HEK293 (cell line): ENCODE data around the gene C1QTNF4.

Experiments
- CTCF ChIA-PET: fragments of 350-600 bp; formaldehyde crosslinking; extraction: SDS; loops from one replicate; lab custom pipeline; 2021; ENCODE audit warnings: antibody characterized with exemption; lab: Yijun Ruan, JAX
- POLR2A ChIA-PET: fragments of 300-600 bp; formaldehyde crosslinking; extraction: SDS; loops from one replicate; lab custom pipeline; 2020; ENCODE audit warnings: antibody characterized with exemption, inconsistent platforms; lab: Yijun Ruan, JAX
- H3K27ac ChIP-seq: fragments of 200-500 bp; sonication (Bioruptor generic); 2 replicates; pipeline ENCODE4 v1.5.1; 2014; ENCODE audit warnings: low read depth, low read length, control low read depth, inconsistent platforms; ENCODE audit errors: extremely low read depth
- H3K36me3 ChIP-seq, 2 experiments: fragments of 200-500 bp in 1 of 2; sonication (Bioruptor generic) in 1 of 2; 1 replicate in 1 of 2; 2 replicates in 1 of 2; pipeline ENCODE4 v1.5.1; 2014 to 2017; ENCODE audit warnings: inconsistent platforms in 2 of 2, low read length in 2 of 2; ENCODE audit not compliant: control insufficient read depth in 2 of 2, insufficient read depth in 1 of 2
- H3K4me1 ChIP-seq: fragments of 200-500 bp; sonication (Bioruptor generic); 2 replicates; pipeline ENCODE4 v1.5.1; 2014; ENCODE audit warnings: mild to moderate bottlenecking, low read length, inconsistent platforms; ENCODE audit not compliant: control insufficient read depth, insufficient read depth
- H3K4me3 ChIP-seq: 2 replicates; pipeline ENCODE4 v1.5.1; 2011; ENCODE audit warnings: low read depth, mild to moderate bottlenecking, control low read depth, low read length, moderate library complexity
- H3K9me3 ChIP-seq: fragments of 200-500 bp; sonication (Bioruptor generic); 2 replicates; pipeline ENCODE4 v1.5.1; 2014; ENCODE audit warnings: low read depth, low read length, inconsistent platforms; ENCODE audit not compliant: control insufficient read depth, insufficient read depth
- EGR2 ChIP-seq: fragments of 450-650 bp; formaldehyde crosslinking; IDR thresholded peaks from 2 replicates; pipeline ENCODE4 v1.5.1; 2016; ENCODE audit warnings: low read depth, missing biosample characterization, missing genetic modification characterization
- GLIS1 ChIP-seq: fragments of 450-650 bp; formaldehyde crosslinking; IDR thresholded peaks from 2 replicates; pipeline ENCODE4 v1.5.1; 2016; ENCODE audit warnings: missing biosample characterization, missing genetic modification characterization
- MYNN ChIP-seq: fragments of 450-650 bp; formaldehyde crosslinking; IDR thresholded peaks from 2 replicates; pipeline ENCODE4 v1.5.1; 2016; ENCODE audit warnings: missing biosample characterization, missing genetic modification characterization, borderline replicate concordance
- OVOL3 ChIP-seq: fragments of 450-650 bp; formaldehyde crosslinking; IDR thresholded peaks from 2 replicates; pipeline ENCODE4 v1.5.1; 2016; ENCODE audit warnings: missing biosample characterization, missing genetic modification characterization
- PRDM1 ChIP-seq: fragments of 450-650 bp; formaldehyde crosslinking; IDR thresholded peaks from 2 replicates; pipeline ENCODE4; 2016; ENCODE audit warnings: missing biosample characterization, missing genetic modification characterization
- ZBTB17 ChIP-seq: fragments of 450-650 bp; formaldehyde crosslinking; IDR thresholded peaks from 2 replicates; pipeline ENCODE4 v1.5.1; 2016; ENCODE audit warnings: missing biosample characterization, missing genetic modification characterization
- ZBTB48 ChIP-seq: fragments of 450-650 bp; formaldehyde crosslinking; IDR thresholded peaks from 2 replicates; pipeline ENCODE4 v1.5.1; 2016; ENCODE audit warnings: missing biosample characterization, missing genetic modification characterization
- ZFHX2 ChIP-seq: fragments of 450-650 bp; formaldehyde crosslinking; conservative IDR thresholded peaks from 2 replicates; pipeline ENCODE4 v1.5.1; 2016; ENCODE audit warnings: missing biosample characterization, missing genetic modification characterization
- ZIC2 ChIP-seq: fragments of 450-650 bp; formaldehyde crosslinking; IDR thresholded peaks from 2 replicates; pipeline ENCODE4 v1.5.1; 2016; ENCODE audit warnings: missing biosample characterization, missing genetic modification characterization
- ZNF121 ChIP-seq: fragments of 450-650 bp; formaldehyde crosslinking; IDR thresholded peaks from 2 replicates; pipeline ENCODE4 v1.5.1; 2016; ENCODE audit warnings: missing biosample characterization, missing genetic modification characterization
- ZNF140 ChIP-seq: fragments of 450-650 bp; formaldehyde crosslinking; IDR thresholded peaks from 2 replicates; pipeline ENCODE4 v1.5.1; 2016; ENCODE audit warnings: missing biosample characterization, missing genetic modification characterization
- ZNF174 ChIP-seq: fragments of 450-650 bp; formaldehyde crosslinking; IDR thresholded peaks from 2 replicates; pipeline ENCODE4 v1.5.0; 2017; ENCODE audit warnings: missing biosample characterization, mild to moderate bottlenecking, missing genetic modification characterization
- ZNF654 ChIP-seq: fragments of 450-650 bp; formaldehyde crosslinking; IDR thresholded peaks from 2 replicates; pipeline ENCODE4 v1.5.1; 2016; ENCODE audit warnings: low read depth, missing biosample characterization, missing genetic modification characterization
- ZNF777 ChIP-seq: fragments of 450-650 bp; formaldehyde crosslinking; IDR thresholded peaks from 2 replicates; pipeline ENCODE4 v1.5.1; 2017; ENCODE audit warnings: missing biosample characterization, missing genetic modification characterization, borderline replicate concordance
- ZNF785 ChIP-seq: fragments of 450-650 bp; formaldehyde crosslinking; IDR thresholded peaks from 2 replicates; pipeline ENCODE4 v1.5.1; 2016; ENCODE audit warnings: missing biosample characterization, missing genetic modification characterization
- ZSCAN16 ChIP-seq: fragments of 450-650 bp; formaldehyde crosslinking; IDR thresholded peaks from 2 replicates; pipeline ENCODE4 v1.5.1; 2016; ENCODE audit warnings: missing biosample characterization, missing genetic modification characterization
- TF ChIP-seq, protein P1 (sequence below): fragments of 450-650 bp; formaldehyde crosslinking; IDR thresholded peaks from 2 replicates; pipeline ENCODE4 v1.5.1; 2016; ENCODE audit warnings: missing biosample characterization, missing genetic modification characterization
- TF ChIP-seq, protein P2 (sequence below): fragments of 450-650 bp; formaldehyde crosslinking; IDR thresholded peaks from 2 replicates; pipeline ENCODE4 v1.5.1; 2017; ENCODE audit warnings: missing biosample characterization, missing genetic modification characterization
- TF ChIP-seq, protein P3 (sequence below): fragments of 450-650 bp; formaldehyde crosslinking; IDR thresholded peaks from 2 replicates; pipeline ENCODE4 v1.5.1; 2016; ENCODE audit warnings: missing biosample characterization, missing genetic modification characterization
- TF ChIP-seq, protein P4 (sequence below): fragments of 450-650 bp; formaldehyde crosslinking; IDR thresholded peaks from 2 replicates; pipeline ENCODE4 v1.5.1; 2016; ENCODE audit warnings: missing biosample characterization, missing genetic modification characterization

C1QTNF4 gene

DNA sequence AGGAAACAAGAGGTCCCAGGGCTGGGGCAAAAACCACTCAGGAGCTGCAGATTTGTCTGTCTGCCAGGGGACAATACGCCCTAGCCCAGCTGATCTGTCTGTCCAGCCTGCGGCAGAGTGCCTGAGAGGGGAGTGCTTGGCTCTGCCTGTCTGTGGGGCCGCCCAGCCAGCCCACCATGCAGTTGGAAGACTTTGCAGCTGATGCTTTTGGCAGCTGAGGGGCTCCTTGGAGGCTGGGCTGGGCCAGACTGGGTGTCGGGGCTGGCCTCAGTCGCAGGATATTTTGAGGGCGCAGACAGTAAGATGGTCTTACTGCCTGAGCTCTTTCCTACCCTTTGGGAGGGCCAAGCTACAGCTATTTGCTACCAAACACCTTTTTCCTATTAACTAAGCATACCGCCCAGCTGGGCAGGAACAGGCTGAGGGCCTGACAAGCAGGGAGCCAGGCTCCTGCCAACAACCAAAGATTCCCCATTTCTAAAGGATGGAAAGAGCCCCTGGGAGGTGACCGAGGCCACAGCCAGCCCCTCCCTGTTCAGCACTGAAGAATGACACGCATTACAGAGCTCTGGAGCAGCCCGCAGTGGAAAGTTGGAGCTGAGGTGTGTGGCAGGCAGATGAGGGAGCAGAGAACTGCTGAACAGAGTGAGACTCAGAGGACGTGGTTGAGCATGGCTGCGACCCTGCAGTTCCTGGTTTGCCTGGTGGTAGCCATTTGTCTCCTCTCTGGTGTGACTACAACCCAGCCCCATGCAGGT is 7.9 kb downstream of the C1QTNF4 start, which contains the start of gene FAM180B:
TSS of gene FAM180B (plus strand) at position 581 of the 758 bp plus-strand sequence. CDS start at position 672, 91 bp downstream.
- POLR2A ChIA-PET: interaction anchor here (0.8 kb wide), 1 partner anchor 10 kb away, joined by 3 read pairs; no protein-coding TSS in a partner anchor
- H3K4me1 ChIP-seq: no peaks in the 10 kb centered on the region
- no peak within 1 kb of the TSS for H3K4me3 ChIP-seq
- CTCF ChIA-PET: no interaction called here
- peaks cover 14 to 41% of the 10 kb centered on the region in 2 experiments; a peak in 2 of 3 replicates for H3K36me3 ChIP-seq
- H3K9me3 ChIP-seq: no peaks in the 10 kb centered on the region
- TF ChIP-seq GLIS1 (tag by site-specific recombination): 0 out of 2 replicates have a peak, but pooled peaks have one; percentile 9
- no peak for TF ChIP-seq ZNF140 (tag by site-specific recombination)
- H3K27ac ChIP-seq: no peak within 1 kb of the TSS

DNA sequence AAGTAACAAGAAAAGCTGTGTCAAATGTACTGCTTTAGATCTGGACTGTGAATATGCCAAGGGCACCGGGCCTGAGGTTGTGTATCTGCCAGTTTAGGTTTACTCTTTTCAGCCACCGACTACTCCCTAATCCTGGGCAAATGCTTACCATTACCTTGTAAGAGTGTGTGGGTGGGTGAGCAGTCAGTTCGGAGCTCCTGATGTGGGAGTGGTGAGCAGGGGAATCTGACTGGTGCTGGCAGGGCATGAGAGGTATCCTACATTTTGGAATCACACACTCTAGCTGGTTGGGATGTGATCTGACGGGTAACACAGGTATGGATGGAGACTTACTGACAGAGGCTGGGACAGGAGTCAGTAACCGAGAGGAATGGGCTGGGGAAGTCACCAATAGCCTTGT is 10.4 kb downstream of the C1QTNF4 start:
- no peak overlapping the region for H3K4me3 ChIP-seq
- no peaks in the 10 kb centered on the region for H3K4me1 ChIP-seq
- POLR2A ChIA-PET: interaction anchor here (0.6 kb wide), 1 partner anchor 106 kb away, joined by 3 read pairs; no protein-coding TSS in a partner anchor
- no peaks in the 10 kb centered on the region for H3K9me3 ChIP-seq
- peaks cover 20 to 55% of the 10 kb centered on the region in 2 experiments; a peak in 2 of 3 replicates for H3K36me3 ChIP-seq
- CTCF ChIA-PET: no interaction called here
- TF ChIP-seq EGR2 (tag by site-specific recombination): peak; percentile 38; the same call in 1 of the 2 replicates
- TF ChIP-seq ZFHX2 (tag by site-specific recombination): peak; percentile 66
- no peak for TF ChIP-seq ZNF785 (tag by site-specific recombination)
- TF ChIP-seq, protein P1, sequence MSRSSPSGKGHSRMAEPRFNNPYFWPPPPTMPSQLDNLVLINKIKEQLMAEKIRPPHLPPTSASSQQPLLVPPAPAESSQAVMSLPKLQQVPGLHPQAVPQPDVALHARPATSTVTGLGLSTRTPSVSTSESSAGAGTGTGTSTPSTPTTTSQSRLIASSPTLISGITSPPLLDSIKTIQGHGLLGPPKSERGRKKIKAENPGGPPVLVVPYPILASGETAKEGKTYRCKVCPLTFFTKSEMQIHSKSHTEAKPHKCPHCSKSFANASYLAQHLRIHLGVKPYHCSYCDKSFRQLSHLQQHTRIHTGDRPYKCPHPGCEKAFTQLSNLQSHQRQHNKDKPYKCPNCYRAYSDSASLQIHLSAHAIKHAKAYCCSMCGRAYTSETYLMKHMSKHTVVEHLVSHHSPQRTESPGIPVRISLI (tag by site-specific recombination): no peak
- no peak overlapping the region for H3K27ac ChIP-seq

DNA sequence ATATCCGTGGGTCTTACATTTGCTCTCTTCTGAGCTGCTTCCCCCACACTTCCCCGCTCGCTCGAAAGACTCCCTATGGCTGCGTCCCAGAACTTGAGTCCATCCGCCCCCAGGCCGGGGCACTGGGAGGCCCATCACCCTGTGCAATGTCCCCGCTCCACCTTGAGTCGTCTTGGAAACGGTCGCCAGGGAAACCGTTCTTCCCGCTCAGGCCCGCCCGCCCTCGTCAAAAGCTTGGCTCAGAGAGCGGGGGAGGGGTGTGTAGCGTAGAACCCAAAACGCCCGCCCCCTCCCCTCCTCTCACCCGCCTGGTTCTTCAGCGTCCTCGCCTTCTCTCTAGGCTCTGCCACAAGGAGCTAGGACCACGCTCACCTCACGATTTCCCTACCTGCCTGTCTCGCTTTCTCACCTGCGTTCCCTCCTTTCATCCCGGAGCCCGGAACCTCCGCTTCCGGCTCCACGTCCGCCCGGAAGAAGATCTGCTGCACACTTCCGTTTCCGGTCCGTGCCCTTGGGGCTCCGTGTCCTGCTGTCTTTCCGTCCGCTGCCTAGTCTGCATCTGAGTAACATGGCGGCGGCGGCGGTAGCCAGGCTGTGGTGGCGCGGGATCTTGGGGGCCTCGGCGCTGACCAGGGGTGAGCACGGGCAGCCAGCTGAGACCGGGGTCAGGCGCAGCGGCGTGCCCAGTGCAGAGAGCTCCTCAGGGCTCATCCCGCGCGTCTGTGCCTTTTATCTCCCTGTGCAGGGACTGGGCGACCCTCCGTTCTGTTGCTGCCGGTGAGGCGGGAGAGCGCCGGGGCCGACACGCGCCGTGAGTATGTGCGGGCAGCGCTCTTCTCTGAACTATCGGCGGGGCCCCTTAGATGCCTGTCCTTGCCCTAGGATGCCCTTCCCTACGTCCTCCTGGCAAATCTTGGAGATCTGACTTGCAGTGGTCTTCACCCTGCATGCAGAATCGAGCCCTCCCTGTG is 15.4 kb downstream of the C1QTNF4 start, which contains the start of the genes KBTBD4 and NDUFS3:
TSS of gene KBTBD4 (minus strand) at position 447 of the 971 bp plus-strand sequence. CDS start at position 428, 19 bp downstream.
TSS of gene NDUFS3 (plus strand) at position 551 of the 971 bp plus-strand sequence. CDS start at position 569, 18 bp downstream.
- POLR2A ChIA-PET: interaction anchor here (0.5 to 3.7 kb wide), 8 partner anchors 8 to 269 kb away, joined by 3 to 31 read pairs (median 4); partner anchors contain the start of genes C1QTNF4, NUP160 and PTPMT1
- Histone ChIP-seq H3K4me3 (peak within 1 kb of the TSS; percentile 100), H3K4me1 (no peaks in the 10 kb centered on the region), H3K36me3 (peaks cover 16 to 73% of the 10 kb centered on the region in 2 experiments; a peak in 2 of 3 replicates), H3K27ac (peak within 1 kb of the TSS; percentile 51; the same call in 1 of the 2 replicates), H3K9me3 (no peaks in the 10 kb centered on the region)
- CTCF ChIA-PET: interaction anchor here (1.0 to 1.8 kb wide), 3 partner anchors 25 to 274 kb away, joined by 3 to 8 read pairs (median 3); partner anchors contain the start of gene CELF1
- TF ChIP-seq PRDM1 (tag by site-specific recombination) (peak; percentile 97), ZBTB17 (tag by site-specific recombination) (peak; percentile 99), ZBTB48 (tag by site-specific recombination) (peak; percentile 71), ZSCAN16 (tag by site-specific recombination) (no peak), ZNF654 (tag by site-specific recombination) (peak; percentile 4; the same call in 1 of the 2 replicates), ZNF174 (no peak), OVOL3 (peak; percentile 90), ZNF777 (tag by site-specific recombination) (peak; percentile 77; the same call in 1 of the 2 replicates), ZNF140 (tag by site-specific recombination) (no peak), ZIC2 (tag by site-specific recombination) (peak; percentile 78), ZNF121 (tag by site-specific recombination) (peak; percentile 86), MYNN (tag by site-specific recombination) (peak; percentile 99)
- TF ChIP-seq, protein P2, sequence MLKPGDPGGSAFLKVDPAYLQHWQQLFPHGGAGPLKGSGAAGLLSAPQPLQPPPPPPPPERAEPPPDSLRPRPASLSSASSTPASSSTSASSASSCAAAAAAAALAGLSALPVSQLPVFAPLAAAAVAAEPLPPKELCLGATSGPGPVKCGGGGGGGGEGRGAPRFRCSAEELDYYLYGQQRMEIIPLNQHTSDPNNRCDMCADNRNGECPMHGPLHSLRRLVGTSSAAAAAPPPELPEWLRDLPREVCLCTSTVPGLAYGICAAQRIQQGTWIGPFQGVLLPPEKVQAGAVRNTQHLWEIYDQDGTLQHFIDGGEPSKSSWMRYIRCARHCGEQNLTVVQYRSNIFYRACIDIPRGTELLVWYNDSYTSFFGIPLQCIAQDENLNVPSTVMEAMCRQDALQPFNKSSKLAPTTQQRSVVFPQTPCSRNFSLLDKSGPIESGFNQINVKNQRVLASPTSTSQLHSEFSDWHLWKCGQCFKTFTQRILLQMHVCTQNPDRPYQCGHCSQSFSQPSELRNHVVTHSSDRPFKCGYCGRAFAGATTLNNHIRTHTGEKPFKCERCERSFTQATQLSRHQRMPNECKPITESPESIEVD (tag by site-specific recombination): no peak
- TF ChIP-seq, protein P3, sequence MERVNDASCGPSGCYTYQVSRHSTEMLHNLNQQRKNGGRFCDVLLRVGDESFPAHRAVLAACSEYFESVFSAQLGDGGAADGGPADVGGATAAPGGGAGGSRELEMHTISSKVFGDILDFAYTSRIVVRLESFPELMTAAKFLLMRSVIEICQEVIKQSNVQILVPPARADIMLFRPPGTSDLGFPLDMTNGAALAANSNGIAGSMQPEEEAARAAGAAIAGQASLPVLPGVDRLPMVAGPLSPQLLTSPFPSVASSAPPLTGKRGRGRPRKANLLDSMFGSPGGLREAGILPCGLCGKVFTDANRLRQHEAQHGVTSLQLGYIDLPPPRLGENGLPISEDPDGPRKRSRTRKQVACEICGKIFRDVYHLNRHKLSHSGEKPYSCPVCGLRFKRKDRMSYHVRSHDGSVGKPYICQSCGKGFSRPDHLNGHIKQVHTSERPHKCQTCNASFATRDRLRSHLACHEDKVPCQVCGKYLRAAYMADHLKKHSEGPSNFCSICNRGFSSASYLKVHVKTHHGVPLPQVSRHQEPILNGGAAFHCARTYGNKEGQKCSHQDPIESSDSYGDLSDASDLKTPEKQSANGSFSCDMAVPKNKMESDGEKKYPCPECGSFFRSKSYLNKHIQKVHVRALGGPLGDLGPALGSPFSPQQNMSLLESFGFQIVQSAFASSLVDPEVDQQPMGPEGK: peak; percentile 90; the same call in 1 of the 2 replicates
- TF ChIP-seq, protein P4, sequence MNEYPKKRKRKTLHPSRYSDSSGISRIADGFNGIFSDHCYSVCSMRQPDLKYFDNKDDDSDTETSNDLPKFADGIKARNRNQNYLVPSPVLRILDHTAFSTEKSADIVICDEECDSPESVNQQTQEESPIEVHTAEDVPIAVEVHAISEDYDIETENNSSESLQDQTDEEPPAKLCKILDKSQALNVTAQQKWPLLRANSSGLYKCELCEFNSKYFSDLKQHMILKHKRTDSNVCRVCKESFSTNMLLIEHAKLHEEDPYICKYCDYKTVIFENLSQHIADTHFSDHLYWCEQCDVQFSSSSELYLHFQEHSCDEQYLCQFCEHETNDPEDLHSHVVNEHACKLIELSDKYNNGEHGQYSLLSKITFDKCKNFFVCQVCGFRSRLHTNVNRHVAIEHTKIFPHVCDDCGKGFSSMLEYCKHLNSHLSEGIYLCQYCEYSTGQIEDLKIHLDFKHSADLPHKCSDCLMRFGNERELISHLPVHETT (tag by site-specific recombination): peak; percentile 100
